SK-N-SH (cell line): Measurements from ENCODE around the gene PEAK1. TPM values are rescaled to one million over a fixed set of nuclear protein-coding genes. Genes with fewer than 3 reads are reported as not detected.

Source experiments
- CTCF ChIA-PET: fragments of 300-600, 350-600 bp; formaldehyde crosslinking; extraction: SDS; loops from one replicate; lab custom pipeline; 2021; lab: Yijun Ruan, JAX
- POLR2A ChIA-PET: fragments of 350-600 bp; sonication (Branson Sonifier 250); formaldehyde crosslinking; extraction: SDS; loops from one replicate; lab custom pipeline; 2020; ENCODE audit warnings: antibody characterized with exemption, inconsistent platforms; lab: Yijun Ruan, JAX
- DNase-seq: peaks from one replicate; pipeline ENCODE4 v3.0.0; 2012
- H2AFZ ChIP-seq: fragments of 200-600 bp; sonication (generic); 2 replicates; pipeline ENCODE4 v1.8.1; 2016; ENCODE audit warnings: antibody characterized with exemption, mild to moderate bottlenecking, low read depth
- H3F3A ChIP-seq: fragments of 200-600 bp; sonication (generic); replicated peaks from 2 replicates; pipeline ENCODE3; 2016; ENCODE audit warnings: antibody characterized with exemption, mild to moderate bottlenecking; ENCODE audit not compliant: insufficient read depth
- H3K27ac ChIP-seq, 2 experiments: fragments of 200-500 bp in 1 of 2; fragments of 200-600 bp in 1 of 2; sonication (Bioruptor generic) in 1 of 2; sonication (generic), shearing (Covaris generic) in 1 of 2; 2 replicates each; pipeline versions ENCODE4 v1.5.1 to v1.6.1; 2014 to 2016; ENCODE audit warnings: low read depth in 2 of 2, inconsistent platforms in 1 of 2, low read length in 1 of 2, mild to moderate bottlenecking in 1 of 2, mixed read lengths in 1 of 2
- H3K27me3 ChIP-seq: fragments of 200-600 bp; sonication (generic), shearing (Covaris generic); 2 replicates; pipeline ENCODE4 v1.6.1; 2016; ENCODE audit warnings: mixed run types; ENCODE audit not compliant: insufficient read depth
- H3K36me3 ChIP-seq, 2 experiments: fragments of 200-500 bp in 1 of 2; fragments of 200-600 bp in 1 of 2; sonication (Bioruptor generic) in 1 of 2; sonication (generic) in 1 of 2; replicated peaks in 1 of 2; 2 replicates each; pipeline versions ENCODE3 to v1.5.1; 2014 to 2016; ENCODE audit warnings: low read length in 1 of 2, mild to moderate bottlenecking in 1 of 2; ENCODE audit not compliant: insufficient read depth in 2 of 2, control insufficient read depth in 1 of 2
- H3K4me1 ChIP-seq, 2 experiments: fragments of 200-500 bp in 1 of 2; fragments of 200-600 bp in 1 of 2; sonication (Bioruptor generic) in 1 of 2; sonication (generic), shearing (Covaris generic) in 1 of 2; 2 replicates each; pipeline versions ENCODE4 v1.5.1 to v1.6.1; 2014 to 2016; ENCODE audit warnings: low read depth in 1 of 2, low read length in 1 of 2, mixed run types in 1 of 2; ENCODE audit not compliant: insufficient read depth in 2 of 2, control insufficient read depth in 1 of 2
- H3K4me2 ChIP-seq: fragments of 200-600 bp; sonication (generic), shearing (Covaris generic); 2 replicates; pipeline ENCODE4 v1.6.1; 2017; ENCODE audit warnings: mixed run types
- H3K4me3 ChIP-seq, 2 experiments: fragments of 200-500 bp in 1 of 2; fragments of 200-600 bp in 1 of 2; sonication (Bioruptor generic) in 1 of 2; sonication (generic), shearing (Covaris generic) in 1 of 2; 2 replicates each; pipeline versions ENCODE4 v1.5.1 to v1.8.1; 2014 to 2016; ENCODE audit warnings: low read depth in 2 of 2, inconsistent platforms in 1 of 2, low read length in 1 of 2, mild to moderate bottlenecking in 1 of 2, mixed read lengths in 1 of 2, moderate library complexity in 1 of 2
- H3K79me2 ChIP-seq: fragments of 200-600 bp; sonication (generic); 2 replicates; pipeline ENCODE4 v1.8.1; 2017; ENCODE audit warnings: mild to moderate bottlenecking; ENCODE audit not compliant: insufficient read depth
- H3K9ac ChIP-seq: fragments of 200-600 bp; sonication (generic); 2 replicates; pipeline ENCODE4 v1.6.1; 2017; ENCODE audit warnings: mixed run types
- H3K9me2 ChIP-seq: fragments of 200-600 bp; sonication (generic); 2 replicates; pipeline ENCODE4 v1.6.1; 2017; ENCODE audit warnings: mixed run types
- H3K9me3 ChIP-seq: fragments of 200-600 bp; sonication (generic); 2 replicates; pipeline ENCODE4 v1.6.1; 2017; ENCODE audit warnings: mixed run types, mild to moderate bottlenecking, moderate library complexity
- H4K20me1 ChIP-seq: fragments of 200-600 bp; sonication (generic); 2 replicates; pipeline ENCODE4 v1.6.1; 2017; ENCODE audit warnings: mild to moderate bottlenecking, mixed run types; ENCODE audit not compliant: insufficient read depth
- CHD2 ChIP-seq: fragments of 150-350 bp; IDR thresholded peaks from 2 replicates; pipeline ENCODE4 v1.6.1; 2018; ENCODE audit warnings: low read length; ENCODE audit not compliant: partially characterized antibody
- ELF1 ChIP-seq: IDR thresholded peaks from 2 replicates; pipeline ENCODE4 v1.4.0; 2012
- FOXJ3 ChIP-seq: sonication (generic); formaldehyde crosslinking; IDR thresholded peaks from 2 replicates; pipeline ENCODE4 v1.5.1; 2020; ENCODE audit warnings: mild to moderate bottlenecking, missing genetic modification reagents
- MAX ChIP-seq: IDR thresholded peaks from 2 replicates; pipeline ENCODE4 v1.4.0; 2012; ENCODE audit warnings: low read depth
- NRF1 ChIP-seq: IDR thresholded peaks from 2 replicates; pipeline ENCODE4 v1.6.1; 2012; ENCODE audit warnings: low read depth, mild to moderate bottlenecking, low read length
- RAD21 ChIP-seq: IDR thresholded peaks from 2 replicates; pipeline ENCODE4 v1.6.1; 2012; ENCODE audit warnings: mild to moderate bottlenecking, low read length
- REST ChIP-seq: IDR thresholded peaks from 2 replicates; pipeline ENCODE4 v1.6.1; 2012; ENCODE audit warnings: mild to moderate bottlenecking, low read depth, low read length, moderate library complexity
- SIN3A ChIP-seq: IDR thresholded peaks from 2 replicates; pipeline ENCODE4 v1.6.1; 2012; ENCODE audit warnings: low read depth, mild to moderate bottlenecking, low read length, moderate library complexity, borderline replicate concordance
- TAF1 ChIP-seq: IDR thresholded peaks from 2 replicates; pipeline ENCODE4 v1.6.1; 2012; ENCODE audit warnings: low read depth, mild to moderate bottlenecking, low read length, moderate library complexity, borderline replicate concordance
- TCF12 ChIP-seq: IDR thresholded peaks from 2 replicates; pipeline ENCODE4 v1.4.0; 2012
- TEAD4 ChIP-seq: IDR thresholded peaks from 2 replicates; pipeline ENCODE4 v1.4.0; 2012; ENCODE audit warnings: mild to moderate bottlenecking, borderline replicate concordance; ENCODE audit not compliant: insufficient read depth
- WGBS: methylation state at CpG from one replicate; pipeline ENCODE4 v1.1.6; 2017; ENCODE audit warnings: low lambda C conversion rate; 5-methylcytosine and 5-hydroxymethylcytosine counted together
- polyA plus RNA-seq, 3 experiments: library from polyadenylated mRNA; depleted of rRNA; stranded (reverse); fragments of >200 nt; gene quantifications; 2 replicates each; pipeline ENCODE4 v1.2.3, GENCODE V29; 2012
- TF ChIP-seq, protein P1 (sequence below): IDR thresholded peaks from 2 replicates; pipeline ENCODE4; 2012
- TF ChIP-seq, protein P2 (sequence below): IDR thresholded peaks from 2 replicates; pipeline ENCODE4 v1.4.0; 2012; ENCODE audit warnings: low read depth, borderline replicate concordance

PEAK1 gene
- polyA plus RNA-seq, 1 of the 3 experiments (the other 2 are of a cell fraction): 9.0 TPM

- TF ChIP-seq, protein P1, sequence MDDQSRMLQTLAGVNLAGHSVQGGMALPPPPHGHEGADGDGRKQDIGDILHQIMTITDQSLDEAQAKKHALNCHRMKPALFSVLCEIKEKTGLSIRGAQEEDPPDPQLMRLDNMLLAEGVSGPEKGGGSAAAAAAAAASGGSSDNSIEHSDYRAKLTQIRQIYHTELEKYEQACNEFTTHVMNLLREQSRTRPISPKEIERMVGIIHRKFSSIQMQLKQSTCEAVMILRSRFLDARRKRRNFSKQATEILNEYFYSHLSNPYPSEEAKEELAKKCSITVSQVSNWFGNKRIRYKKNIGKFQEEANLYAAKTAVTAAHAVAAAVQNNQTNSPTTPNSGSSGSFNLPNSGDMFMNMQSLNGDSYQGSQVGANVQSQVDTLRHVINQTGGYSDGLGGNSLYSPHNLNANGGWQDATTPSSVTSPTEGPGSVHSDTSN: no peak
- TF ChIP-seq, protein P2, sequence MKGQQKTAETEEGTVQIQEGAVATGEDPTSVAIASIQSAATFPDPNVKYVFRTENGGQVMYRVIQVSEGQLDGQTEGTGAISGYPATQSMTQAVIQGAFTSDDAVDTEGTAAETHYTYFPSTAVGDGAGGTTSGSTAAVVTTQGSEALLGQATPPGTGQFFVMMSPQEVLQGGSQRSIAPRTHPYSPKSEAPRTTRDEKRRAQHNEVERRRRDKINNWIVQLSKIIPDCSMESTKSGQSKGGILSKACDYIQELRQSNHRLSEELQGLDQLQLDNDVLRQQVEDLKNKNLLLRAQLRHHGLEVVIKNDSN: no peak
Observed at GRCh38 chr15:77112838-77113504, 306.9 kb downstream of the PEAK1 start (continued).

- CTCF ChIA-PET: no interaction called here
Observed at GRCh38 chr15:77111789-77112188, 308.1 kb downstream of the PEAK1 start.

More at GRCh38 chr15:77111789-77112188, 308.1 kb downstream of the PEAK1 start:
- Histone ChIP-seq H3K4me3 (no peak overlapping the region), H3K79me2 (0 out of 2 replicates have a peak, but pooled peaks cover 3% of the 10 kb centered on the region), H3K9me2 (no peaks in the 10 kb centered on the region), H3F3A (no peaks in the 10 kb centered on the region), H2AFZ (no peak overlapping the region), H3K4me2 (no peak overlapping the region), H3K27me3 (no peaks in the 10 kb centered on the region), H3K9me3 (no peaks in the 10 kb centered on the region), H3K9ac (no peak overlapping the region), H3K4me1 (peaks cover 0 to 17% of the 10 kb centered on the region in 2 experiments; a peak in 2 of 4 replicates), H3K36me3 (peaks cover 14 to 22% of the 10 kb centered on the region in 2 experiments), H3K27ac (no peak overlapping the region), H4K20me1 (no peaks in the 10 kb centered on the region)
- no peak for DNase-seq
- POLR2A ChIA-PET: no interaction called here
- 94% methylated on average over 1 of the region's 3 CpGs for WGBS
- TF ChIP-seq ELF1 (no peak), REST (no peak), RAD21 (no peak), NRF1 (no peak), TCF12 (no peak), TAF1 (no peak), MAX (no peak), CHD2 (no peak), FOXJ3 (CRISPR knock-in tag) (no peak), TEAD4 (no peak), SIN3A (no peak)
- TF ChIP-seq, protein P2: no peak
